Colonic mucosa (tissue), 4 donors: Measurements from ENCODE around the gene TBX19. TPM values are rescaled to one million over a fixed set of nuclear protein-coding genes. Genes with fewer than 3 reads are reported as not detected.

Source experiments
- DNase-seq: peaks from one replicate; pipeline ENCODE4 v3.0.0-alpha.2; 2020
- H3K27ac ChIP-seq: fragments of 200-600 bp; one replicate; pipeline ENCODE4 v1.8.0; 2021
- H3K27me3 ChIP-seq: fragments of 200-600 bp; one replicate; pipeline ENCODE4 v1.8.0; 2021
- H3K36me3 ChIP-seq: fragments of 200-600 bp; one replicate; pipeline ENCODE4 v1.8.0; 2021
- H3K4me1 ChIP-seq: fragments of 200-600 bp; one replicate; pipeline ENCODE4 v1.8.0; 2021; ENCODE audit warnings: mild to moderate bottlenecking
- H3K4me3 ChIP-seq: fragments of 200-600 bp; one replicate; pipeline ENCODE4 v1.8.0; 2021
- H3K9ac ChIP-seq, 2 donors: one replicate each; pipeline ENCODE4 v1.7.0; 2013; ENCODE audit warnings: control low read depth in 2 of 2, low read depth in 2 of 2, low read length in 2 of 2
- H3K9me3 ChIP-seq: fragments of 200-600 bp; one replicate; pipeline ENCODE4 v1.8.0; 2021
- CTCF ChIP-seq: fragments of 200-600 bp; IDR thresholded peaks from one replicate; pipeline ENCODE4 v1.8.0; 2022; ENCODE audit warnings: antibody characterized with exemption, mild to moderate bottlenecking
- intact Hi-C: fragments of 100-400 bp; cut with DNase I; formaldehyde crosslinking; loops from one replicate; pipeline ENCODE4 v1.14.1; 2022
- total RNA-seq, 2 donors: library from RNA; stranded (reverse); fragmentation: NEBNext Ultra II Directional in 1 of 2; extraction: Animal tissue kit (Norgen Biotek cat#: 25700) in 1 of 2; gene quantifications; one replicate each; pipeline ENCODE4 v1.2.1, GENCODE V29; 2021
- donor health status: healthy.
- donor health status: DM: no; HTN: no; CAD: no.
- donor health status: DM: no; HTN: no; CAD: no.

The TBX19 gene
- total RNA-seq, 2 donors from 2014 or later: 1.5 to 1.6 TPM

- Histone ChIP-seq H3K27ac (no peak overlapping the region), H3K27me3 (no peaks in the 10 kb centered on the region), H3K9ac (no peak overlapping the region), H3K4me3 (no peak overlapping the region), H3K36me3 (no peaks in the 10 kb centered on the region), H3K9me3 (no peaks in the 10 kb centered on the region), H3K4me1 (no peaks in the 10 kb centered on the region)
- TF ChIP-seq CTCF: no peak
- intact Hi-C loops: no loop called here
- DNase-seq: no peak
Observed at GRCh38 chr1:168362991-168363390, 82.3 kb downstream of the TBX19 start.

Other genes starting within 250 kb of the TBX19 start
- 1 to 10 TPM; 2.5 to 3.2 TPM for gene GPR161, start 143.9 kb upstream of the TBX19 start, total RNA-seq
- 10 to 100 TPM; 34.6 to 37.2 TPM for gene TIPRL, start 101.9 kb upstream of the TBX19 start, total RNA-seq
- gene SFT2D2, start 54.9 kb upstream of the TBX19 start, total RNA-seq: 10 to 100 TPM; 70.9 to 84.5 TPM